Neural progenitor cell (in vitro differentiated cells): ENCODE results near the gene COL25A1.
"Not testable (repeated sequence)": the region's sequence is repeated elsewhere in the genome, so short reads cannot be mapped to it uniquely, and the experiment has no call there.

Source experiments
- CTCF ChIP-seq: fragments of 200-600 bp; sonication (generic); IDR thresholded peaks from 2 replicates; pipeline ENCODE4 v1.5.1; 2017; ENCODE audit warnings: antibody characterized with exemption, mild to moderate bottlenecking
- EZH2 ChIP-seq: fragments of 200-600 bp; sonication (generic); IDR thresholded peaks from 2 replicates; pipeline ENCODE4 v1.6.1; 2017; ENCODE audit warnings: antibody characterized with exemption, mild to moderate bottlenecking, moderate library complexity
- EZH2phosphoT487 ChIP-seq: fragments of 200-600 bp; sonication (generic); IDR thresholded peaks from 2 replicates; pipeline ENCODE4 v1.6.1; 2017; ENCODE audit warnings: antibody characterized with exemption

GRCh38 chr4:108869970-108870369, 432.5 kb downstream of the COL25A1 start:
- not testable (repeated sequence) for TF ChIP-seq CTCF, EZH2, EZH2phosphoT487
